Fibroblast of villous mesenchyme (primary cell): ENCODE measurements around the gene RFX7. TPM values are rescaled to one million over a fixed set of nuclear protein-coding genes. Genes with fewer than 3 reads are reported as not detected.

Experiments used
- DNase-seq: peaks from one replicate; pipeline ENCODE4 v3.0.0-alpha.2; 2010; ENCODE audit warnings: low read depth
- H3K4me3 ChIP-seq: 2 replicates; pipeline ENCODE4 v1.5.1; 2011; ENCODE audit warnings: low read depth, mild to moderate bottlenecking, low read length
- total RNA-seq: library from RNA; depleted of rRNA; stranded (reverse); fragments of >200 nt; gene quantifications from 2 replicates; pipeline ENCODE4 v1.2.3, GENCODE V29; 2012
- TF ChIP-seq, protein P1 (sequence below): IDR thresholded peaks from 2 replicates; pipeline ENCODE4 v1.5.1; 2012; ENCODE audit warnings: low read depth, mild to moderate bottlenecking, low read length; ENCODE audit not compliant: insufficient read depth

The RFX7 gene
- total RNA-seq, 1 donor = 9.9 TPM

DNA sequence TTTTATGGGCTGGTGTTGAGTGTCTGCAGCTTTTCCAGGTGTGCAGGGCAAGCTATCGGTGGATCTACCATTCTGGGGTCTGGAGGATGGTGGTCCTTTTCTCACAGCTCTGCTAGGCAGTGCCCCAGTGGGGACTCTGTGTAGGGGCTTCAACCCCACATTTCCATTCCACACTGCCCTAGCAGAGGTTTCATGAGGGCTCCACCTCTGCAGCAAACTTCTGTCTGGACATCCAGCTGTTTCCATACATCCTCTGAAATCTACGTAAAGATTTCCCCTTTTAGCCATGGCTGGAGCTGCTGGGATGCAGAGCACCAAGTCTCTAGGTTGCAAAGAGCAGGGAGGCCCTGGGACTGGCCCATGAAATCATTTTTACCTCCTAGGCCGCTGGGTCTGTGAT is 11.6 kb downstream of the RFX7 start:
- DNase-seq = no peak
- TF ChIP-seq, protein P1, sequence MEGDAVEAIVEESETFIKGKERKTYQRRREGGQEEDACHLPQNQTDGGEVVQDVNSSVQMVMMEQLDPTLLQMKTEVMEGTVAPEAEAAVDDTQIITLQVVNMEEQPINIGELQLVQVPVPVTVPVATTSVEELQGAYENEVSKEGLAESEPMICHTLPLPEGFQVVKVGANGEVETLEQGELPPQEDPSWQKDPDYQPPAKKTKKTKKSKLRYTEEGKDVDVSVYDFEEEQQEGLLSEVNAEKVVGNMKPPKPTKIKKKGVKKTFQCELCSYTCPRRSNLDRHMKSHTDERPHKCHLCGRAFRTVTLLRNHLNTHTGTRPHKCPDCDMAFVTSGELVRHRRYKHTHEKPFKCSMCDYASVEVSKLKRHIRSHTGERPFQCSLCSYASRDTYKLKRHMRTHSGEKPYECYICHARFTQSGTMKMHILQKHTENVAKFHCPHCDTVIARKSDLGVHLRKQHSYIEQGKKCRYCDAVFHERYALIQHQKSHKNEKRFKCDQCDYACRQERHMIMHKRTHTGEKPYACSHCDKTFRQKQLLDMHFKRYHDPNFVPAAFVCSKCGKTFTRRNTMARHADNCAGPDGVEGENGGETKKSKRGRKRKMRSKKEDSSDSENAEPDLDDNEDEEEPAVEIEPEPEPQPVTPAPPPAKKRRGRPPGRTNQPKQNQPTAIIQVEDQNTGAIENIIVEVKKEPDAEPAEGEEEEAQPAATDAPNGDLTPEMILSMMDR = no peak
- H3K4me3 ChIP-seq = no peak overlapping the region

GRCh38 chr15:56228854-56229253 is 14.8 kb downstream of the RFX7 start:
- no peak overlapping the region for H3K4me3 ChIP-seq
- TF ChIP-seq, protein P1 = no peak
- DNase-seq = no peak

DNA sequence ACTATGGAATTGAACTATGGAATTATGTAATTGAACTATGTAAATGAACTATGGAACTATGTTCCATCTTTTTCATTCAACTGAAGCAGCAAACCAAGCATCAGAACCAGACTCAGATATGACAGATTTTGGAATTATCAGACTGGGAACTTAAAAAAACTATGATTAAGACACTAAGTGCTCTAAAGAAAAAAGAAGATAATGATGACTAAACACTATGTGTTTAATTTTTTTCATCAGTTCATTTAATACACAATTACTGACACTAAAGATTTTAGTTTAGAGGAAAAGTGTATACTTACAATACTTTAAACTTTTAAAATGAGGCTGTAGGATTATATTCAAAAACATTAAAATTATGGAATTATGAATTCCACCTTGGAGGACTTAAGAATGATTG is 15.3 kb downstream of the RFX7 start:
- H3K4me3 ChIP-seq = no peak overlapping the region
- DNase-seq = no peak
- TF ChIP-seq, protein P1 = no peak

DNA sequence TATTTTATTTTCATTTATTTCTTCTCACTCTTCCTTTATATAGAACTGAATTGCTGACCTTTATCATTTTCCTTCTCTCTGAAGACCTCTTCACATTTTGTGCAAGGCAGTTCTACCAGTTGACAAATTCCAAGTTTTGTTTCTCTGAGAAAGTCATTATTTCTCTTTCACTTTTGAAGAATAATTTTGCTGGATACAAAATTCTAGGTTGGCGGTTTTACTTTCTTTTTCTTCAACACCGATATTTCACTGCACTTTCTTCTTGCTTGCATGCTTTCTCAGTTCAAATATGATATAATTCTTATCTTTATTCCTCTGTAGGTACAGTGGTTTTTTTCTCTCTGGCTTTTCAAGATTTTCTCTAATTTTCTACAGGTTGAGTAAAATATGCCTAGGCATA is 15.9 kb downstream of the RFX7 start:
- DNase-seq = no peak
- TF ChIP-seq, protein P1 = no peak
- no peak overlapping the region for H3K4me3 ChIP-seq

DNA sequence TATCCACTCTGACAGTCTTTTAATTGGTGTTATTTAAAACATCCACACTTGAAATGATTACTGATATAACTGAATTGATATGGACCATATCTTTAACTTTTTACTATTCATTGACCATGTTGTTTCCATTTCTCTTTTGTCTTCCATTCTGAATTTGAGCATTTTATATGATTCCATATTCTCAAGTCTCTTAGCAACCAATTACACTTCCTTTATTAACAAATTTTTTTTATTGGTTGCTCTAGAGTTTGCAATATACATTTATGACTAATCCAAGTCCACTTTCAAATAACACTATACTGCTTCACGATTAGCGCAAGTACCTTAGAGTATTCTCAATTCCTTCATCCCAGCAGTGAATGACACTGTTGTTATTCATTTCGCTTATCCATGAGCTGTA is 16.4 kb downstream of the RFX7 start:
- DNase-seq = no peak
- no peak overlapping the region for H3K4me3 ChIP-seq
- TF ChIP-seq, protein P1 = no peak

DNA sequence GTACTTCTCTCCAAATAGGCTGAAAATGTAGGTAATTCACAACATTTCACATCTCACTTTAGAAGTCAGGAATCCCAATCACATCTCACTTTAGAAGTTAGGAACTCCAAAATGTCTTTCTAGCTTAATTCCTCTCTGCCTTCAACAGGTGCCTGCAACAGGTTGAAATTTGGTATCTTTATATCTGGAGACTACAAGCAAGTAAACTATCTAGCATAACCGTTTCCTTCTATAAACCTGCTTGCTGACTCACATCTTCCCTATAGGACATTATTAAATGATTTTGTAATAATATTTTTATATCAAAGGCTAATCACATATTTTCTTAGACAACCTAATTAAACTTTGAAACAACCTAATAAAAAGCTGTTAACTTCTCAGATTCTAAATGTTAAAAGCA is 18.2 kb downstream of the RFX7 start:
- TF ChIP-seq, protein P1 = no peak
- no peak for DNase-seq
- no peak overlapping the region for H3K4me3 ChIP-seq

DNA sequence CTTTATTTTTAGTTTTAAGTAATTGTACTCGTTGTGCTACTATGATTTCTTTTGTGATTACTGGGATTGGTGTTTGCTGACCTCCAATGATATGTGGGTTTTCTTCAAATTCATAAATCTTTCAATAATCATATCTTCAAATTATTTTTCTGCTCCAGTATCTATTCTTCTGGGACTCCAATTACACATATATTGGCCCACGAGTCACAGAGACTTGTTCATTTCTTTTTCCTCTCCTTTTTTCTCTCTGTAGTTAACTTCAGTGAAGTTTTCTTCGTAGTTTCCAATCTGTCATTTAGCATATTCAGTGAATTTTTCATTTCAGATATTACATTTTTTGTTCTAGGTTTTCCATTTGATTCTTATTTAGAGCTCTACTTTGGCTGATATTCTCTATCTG is 21.4 kb downstream of the RFX7 start:
- H3K4me3 ChIP-seq = no peak overlapping the region
- TF ChIP-seq, protein P1 = no peak
- DNase-seq = no peak
